OCI-LY1 (cell line): ENCODE measurements around the gene CARD10.

Source experiments
- H2AFZ ChIP-seq: fragments of 200-600 bp; sonication (generic), shearing (Covaris generic); 2 replicates; pipeline ENCODE4 v1.6.0; 2014; ENCODE audit warnings: antibody characterized with exemption, mild to moderate bottlenecking, low read length
- H3F3A ChIP-seq: fragments of 200-600 bp; sonication (generic), shearing (Covaris generic); 2 replicates; pipeline ENCODE4 v1.6.0; 2014; ENCODE audit warnings: mild to moderate bottlenecking, antibody characterized with exemption, low read length, moderate library complexity; ENCODE audit not compliant: insufficient read depth
- H3K27ac ChIP-seq: fragments of 200-600 bp; sonication (generic); 2 replicates; pipeline ENCODE4 v1.5.1; 2014; ENCODE audit warnings: low read length, mixed run types, mild to moderate bottlenecking, low read depth; ENCODE audit not compliant: poor library complexity, severe bottlenecking
- H3K27me3 ChIP-seq: fragments of 200-600 bp; sonication (generic); 2 replicates; pipeline ENCODE4 v1.6.0; 2014; ENCODE audit warnings: antibody characterized with exemption, mild to moderate bottlenecking, low read length, moderate library complexity; ENCODE audit not compliant: insufficient read depth
- H3K36me3 ChIP-seq: fragments of 200-600 bp; sonication (generic); 2 replicates; pipeline ENCODE4 v1.6.1; 2014; ENCODE audit warnings: mild to moderate bottlenecking, antibody characterized with exemption, low read length, moderate library complexity, mixed read lengths; ENCODE audit not compliant: insufficient read depth
- H3K4me1 ChIP-seq: fragments of 200-600 bp; sonication (generic); 2 replicates; pipeline ENCODE4 v1.5.1; 2014; ENCODE audit warnings: mild to moderate bottlenecking, low read length, moderate library complexity; ENCODE audit not compliant: insufficient read depth, severe bottlenecking
- H3K4me2 ChIP-seq: fragments of 200-600 bp; sonication (generic), shearing (Covaris generic); 2 replicates; pipeline ENCODE4 v1.6.1; 2014; ENCODE audit warnings: low read length
- H3K4me3 ChIP-seq: fragments of 200-600 bp; sonication (generic); 2 replicates; pipeline ENCODE4 v1.5.1; 2014; ENCODE audit warnings: low read length, low read depth, mild to moderate bottlenecking, mixed read lengths; ENCODE audit not compliant: poor library complexity, severe bottlenecking
- H3K79me2 ChIP-seq: fragments of 200-600 bp; shearing (Covaris generic); 2 replicates; pipeline ENCODE4 v1.6.1; 2016; ENCODE audit warnings: mixed run types, low read length, mixed read lengths; ENCODE audit not compliant: insufficient read depth
- H3K9ac ChIP-seq: fragments of 200-600 bp; sonication (generic), shearing (Covaris generic); 2 replicates; pipeline ENCODE4 v1.6.1; 2014; ENCODE audit warnings: mild to moderate bottlenecking, low read length, mixed read lengths
- H3K9me2 ChIP-seq: fragments of 200-600 bp; sonication (generic), shearing (Covaris generic); 2 replicates; pipeline ENCODE4 v1.6.1; 2014; ENCODE audit warnings: low read depth, mild to moderate bottlenecking, low read length, mixed read lengths
- H3K9me3 ChIP-seq: fragments of 200-600 bp; shearing (Covaris generic); 2 replicates; pipeline ENCODE4 v1.6.1; 2014; ENCODE audit warnings: low read length, mixed read lengths
- H4K20me1 ChIP-seq: fragments of 200-600 bp; sonication (generic), shearing (Covaris generic); 2 replicates; pipeline ENCODE4 v1.6.0; 2016; ENCODE audit warnings: mild to moderate bottlenecking, low read length; ENCODE audit not compliant: insufficient read depth
- EZH2 ChIP-seq: fragments of 200-600 bp; sonication (generic), shearing (Covaris generic); IDR thresholded peaks from 2 replicates; pipeline ENCODE4 v1.8.0; 2017; ENCODE audit warnings: borderline replicate concordance, mixed run types, mild to moderate bottlenecking, antibody characterized with exemption, low read length, moderate library complexity, mixed read lengths
- TF ChIP-seq, protein P1 (sequence below): fragments of 200-600 bp; sonication (generic), shearing (Covaris generic); IDR thresholded peaks from 2 replicates; pipeline ENCODE4 v1.5.1; 2017; ENCODE audit warnings: mild to moderate bottlenecking, antibody characterized with exemption, low read length, moderate library complexity, mixed read lengths

Gene CARD10

DNA sequence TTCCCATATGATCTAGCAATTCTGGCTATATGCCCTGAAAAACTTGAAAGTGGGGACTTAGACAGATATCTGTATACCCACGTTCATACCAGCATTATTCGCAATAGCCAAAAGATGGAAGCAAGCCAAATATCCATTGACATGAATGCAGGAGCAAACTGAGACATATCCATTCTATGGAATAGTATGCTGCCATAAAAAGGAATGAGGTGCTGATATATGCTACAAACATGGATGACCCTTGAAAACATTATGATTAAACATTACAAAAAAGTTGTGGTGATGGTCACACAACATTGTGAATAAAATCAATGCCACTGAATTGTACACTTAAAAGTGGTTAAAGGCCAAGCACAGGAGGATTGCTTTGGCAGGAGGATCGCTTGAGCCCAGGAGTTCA lies 58.5 kb downstream of the CARD10 start:
- Histone ChIP-seq H3K27ac (no peak overlapping the region), H3K9me3 (no peaks in the 10 kb centered on the region), H3K4me3 (no peak overlapping the region), H4K20me1 (no peaks in the 10 kb centered on the region), H3K4me2 (no peak overlapping the region), H3K9me2 (no peaks in the 10 kb centered on the region), H3F3A (no peaks in the 10 kb centered on the region), H2AFZ (no peak overlapping the region), H3K4me1 (peaks cover 16% of the 10 kb centered on the region), H3K36me3 (peaks cover 8% of the 10 kb centered on the region), H3K27me3 (no peaks in the 10 kb centered on the region), H3K79me2 (no peaks in the 10 kb centered on the region), H3K9ac (no peak overlapping the region)
- TF ChIP-seq, protein P1, sequence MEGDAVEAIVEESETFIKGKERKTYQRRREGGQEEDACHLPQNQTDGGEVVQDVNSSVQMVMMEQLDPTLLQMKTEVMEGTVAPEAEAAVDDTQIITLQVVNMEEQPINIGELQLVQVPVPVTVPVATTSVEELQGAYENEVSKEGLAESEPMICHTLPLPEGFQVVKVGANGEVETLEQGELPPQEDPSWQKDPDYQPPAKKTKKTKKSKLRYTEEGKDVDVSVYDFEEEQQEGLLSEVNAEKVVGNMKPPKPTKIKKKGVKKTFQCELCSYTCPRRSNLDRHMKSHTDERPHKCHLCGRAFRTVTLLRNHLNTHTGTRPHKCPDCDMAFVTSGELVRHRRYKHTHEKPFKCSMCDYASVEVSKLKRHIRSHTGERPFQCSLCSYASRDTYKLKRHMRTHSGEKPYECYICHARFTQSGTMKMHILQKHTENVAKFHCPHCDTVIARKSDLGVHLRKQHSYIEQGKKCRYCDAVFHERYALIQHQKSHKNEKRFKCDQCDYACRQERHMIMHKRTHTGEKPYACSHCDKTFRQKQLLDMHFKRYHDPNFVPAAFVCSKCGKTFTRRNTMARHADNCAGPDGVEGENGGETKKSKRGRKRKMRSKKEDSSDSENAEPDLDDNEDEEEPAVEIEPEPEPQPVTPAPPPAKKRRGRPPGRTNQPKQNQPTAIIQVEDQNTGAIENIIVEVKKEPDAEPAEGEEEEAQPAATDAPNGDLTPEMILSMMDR, result no peak
- no peak for TF ChIP-seq EZH2

DNA sequence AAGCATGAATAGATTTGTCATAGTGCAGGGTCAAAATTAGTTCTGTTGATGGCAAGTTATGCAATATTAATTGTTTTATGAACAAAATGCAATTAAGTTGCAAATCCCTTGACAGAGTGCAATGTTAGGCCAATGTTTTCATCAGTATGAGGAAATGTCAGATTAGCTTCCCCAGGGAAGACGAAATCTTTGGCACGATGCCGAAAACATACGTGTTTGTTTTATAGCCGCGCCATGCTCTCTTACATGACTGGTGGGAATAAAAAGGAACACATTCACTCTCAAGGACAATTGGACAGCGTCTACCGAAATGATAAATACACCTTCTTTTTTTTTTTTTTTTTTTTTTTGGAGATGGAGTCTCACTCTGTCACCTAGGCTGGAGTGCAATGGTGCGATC lies 60.0 kb downstream of the CARD10 start:
- no peak overlapping the region for H3K4me3 ChIP-seq

DNA sequence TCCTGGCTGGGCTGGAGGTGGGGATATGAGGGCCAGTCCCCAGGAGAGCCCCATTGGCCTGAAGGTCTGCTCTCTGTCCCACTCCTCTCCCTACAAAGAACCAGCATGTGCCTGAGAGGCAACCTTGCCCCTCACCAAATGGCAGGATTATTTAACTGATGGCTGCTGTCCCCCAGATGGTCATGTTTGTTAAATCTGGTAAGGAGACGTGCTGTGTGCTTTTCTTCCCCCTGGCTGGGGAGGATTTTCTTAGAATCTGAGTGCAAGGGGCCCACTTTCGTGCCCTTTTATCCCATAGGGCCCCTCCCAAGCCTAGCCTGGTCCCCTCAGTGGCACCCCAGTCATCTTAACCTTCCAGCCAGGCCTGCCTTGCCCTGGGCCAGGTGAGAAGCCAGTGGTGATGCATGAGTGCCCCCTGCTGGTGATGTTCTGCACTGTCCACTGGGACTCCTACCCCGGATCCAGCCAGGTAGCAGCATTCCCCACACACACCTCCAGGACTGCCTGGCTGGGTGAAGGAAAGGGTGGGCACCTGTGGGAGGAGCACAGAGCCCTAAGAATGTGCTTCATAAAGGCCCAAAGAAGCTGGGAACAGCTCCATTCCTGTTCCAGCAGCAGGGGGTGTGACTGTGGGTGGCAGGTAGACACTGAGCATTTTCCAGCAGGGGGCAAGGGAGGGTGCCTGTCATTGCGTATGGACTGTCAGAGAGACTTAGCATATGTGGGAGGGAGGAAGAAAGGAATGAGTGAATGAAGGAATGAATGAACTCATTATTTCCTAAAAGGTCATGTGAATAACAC lies 61.9 kb downstream of the CARD10 start:
- H3K9me2 ChIP-seq, result no peaks in the 10 kb centered on the region
- no peaks in the 10 kb centered on the region for H3K9me3 ChIP-seq
- H3K36me3 ChIP-seq, result no peaks in the 10 kb centered on the region
- H3K79me2 ChIP-seq, result no peaks in the 10 kb centered on the region
- H3K4me1 ChIP-seq, result no peaks in the 10 kb centered on the region
- TF ChIP-seq, protein P1, result peak; percentile 97
- TF ChIP-seq EZH2, result no peak
- H4K20me1 ChIP-seq, result no peaks in the 10 kb centered on the region
- H2AFZ ChIP-seq, result no peak overlapping the region
- H3K4me2 ChIP-seq, result no peak overlapping the region
- no peak overlapping the region for H3K9ac ChIP-seq
- no peak overlapping the region for H3K4me3 ChIP-seq
- no peaks in the 10 kb centered on the region for H3F3A ChIP-seq
- H3K27ac ChIP-seq, result no peak overlapping the region
- peaks cover 4% of the 10 kb centered on the region; the same call in 1 of the 2 replicates for H3K27me3 ChIP-seq

More for the DNA sequence above, 60.0 kb downstream of the CARD10 start:
- Histone ChIP-seq H3K27ac (no peak overlapping the region), H3K4me1 (peaks cover 4% of the 10 kb centered on the region), H3K9ac (no peak overlapping the region), H3K79me2 (no peaks in the 10 kb centered on the region), H3F3A (no peaks in the 10 kb centered on the region), H4K20me1 (no peaks in the 10 kb centered on the region), H3K9me3 (no peaks in the 10 kb centered on the region), H3K9me2 (no peaks in the 10 kb centered on the region), H3K27me3 (peaks cover 4% of the 10 kb centered on the region; the same call in 1 of the 2 replicates), H3K36me3 (no peaks in the 10 kb centered on the region), H3K4me2 (no peak overlapping the region), H2AFZ (no peak overlapping the region)
- TF ChIP-seq EZH2, result no peak

DNA sequence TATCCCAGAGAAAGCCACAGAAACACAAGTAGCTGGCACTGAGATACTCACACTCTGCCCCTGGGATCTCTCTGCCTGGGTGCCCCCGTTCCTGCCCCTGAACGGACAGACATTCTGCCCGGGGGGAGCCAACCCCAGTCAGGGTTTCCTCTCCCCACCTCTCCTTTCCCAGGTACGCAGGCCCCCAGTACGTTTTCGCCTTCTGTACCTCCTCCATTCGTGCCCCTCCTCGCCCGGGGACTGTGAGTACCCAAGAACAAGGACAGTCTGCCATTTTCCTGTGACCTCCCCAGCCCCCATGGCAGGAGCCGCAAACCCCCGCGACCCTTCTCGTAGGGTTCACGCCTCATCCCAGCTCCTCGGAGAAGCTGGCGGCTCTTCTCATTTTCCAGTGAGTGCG lies 62.9 kb downstream of the CARD10 start:
- Histone ChIP-seq H4K20me1 (no peaks in the 10 kb centered on the region), H3K27ac (no peak overlapping the region), H3K27me3 (peaks cover 4% of the 10 kb centered on the region; the same call in 1 of the 2 replicates), H3K4me2 (no peak overlapping the region), H3F3A (no peaks in the 10 kb centered on the region), H3K36me3 (no peaks in the 10 kb centered on the region; the same call in 1 of the 2 replicates), H3K4me3 (no peak overlapping the region), H3K4me1 (no peaks in the 10 kb centered on the region), H2AFZ (no peak overlapping the region), H3K9me3 (peaks cover 4% of the 10 kb centered on the region; the same call in 1 of the 2 replicates), H3K79me2 (no peaks in the 10 kb centered on the region), H3K9ac (no peak overlapping the region), H3K9me2 (no peaks in the 10 kb centered on the region)
- TF ChIP-seq EZH2, result no peak
- TF ChIP-seq, protein P1, result no peak
